Adrenal gland (tissue), 5 donors: ENCODE results near the gene TTC23.

ENCODE experiments used
- CTCF ChIP-seq, 6 experiments: fragments of 450-650 bp in 4 of 6; fragments of 200-600 bp in 2 of 6; sonication (generic) in 1 of 6; IDR thresholded peaks; 1 replicate in 5 of 6; 2 replicates in 1 of 6; pipeline versions ENCODE4 v1.5.1 to v1.8.0; 2016 to 2021; ENCODE audit warnings: antibody characterized with exemption in 6 of 6, mild to moderate bottlenecking in 2 of 6, moderate library complexity in 1 of 6
- POLR2A ChIP-seq, 2 donors: fragments of 450-650 bp; IDR thresholded peaks; one replicate each; pipeline ENCODE4 v1.6.1; 2017; ENCODE audit warnings: antibody characterized with exemption in 2 of 2, mild to moderate bottlenecking in 2 of 2, moderate library complexity in 1 of 2
- donor health status: DM: no; HTN: no; CAD: no.

GRCh38 chr15:99143655-99144610, 105.4 kb downstream of the TTC23 start:
- no peak for TF ChIP-seq POLR2A (IDR thresholded peaks at IDR 0.05)
- TF ChIP-seq CTCF (IDR thresholded peaks at IDR 0.05), result no peak
